Measurements from ENCODE around the gene WNK2. TPM values are rescaled to one million over a fixed set of nuclear protein-coding genes. Genes with fewer than 3 reads are reported as not detected.

WNK2 gene
- total RNA-seq, 1 experiment from 2014 or later: 69.4 TPM

GRCh38 chr9:93190656-93191353, 6.9 kb downstream of the WNK2 start:
- peaks cover 2 to 10% (median 2%) of the 10 kb centered on the region in 3 experiments; a peak in 5 of 7 replicates for H3K36me3 Mint-ChIP-seq (ENCODE audit: insufficient read depth in 1 of 3, low read depth in 3 of 3)
- no peak overlapping the region for H3K4me2 ChIP-seq (ENCODE audit: insufficient read depth, insufficient read length, low read length)
- peaks cover 57 to 61% of the 10 kb centered on the region in 2 experiments for H3K4me1 Mint-ChIP-seq
- H3K27ac ChIP-seq (ENCODE audit: insufficient read length, low read depth, low read length): no peak overlapping the region
- H3K9me3 Mint-ChIP-seq: peaks cover 0 to 2% of the 10 kb centered on the region in 2 experiments; a peak in 1 of 5 replicates
- no peak overlapping the region for H3K9ac ChIP-seq (ENCODE audit: extremely low read depth, insufficient read length, low read length)
- H3K23ac ChIP-seq (ENCODE audit: insufficient read length, low read depth, low read length): no peak overlapping the region
- no peak overlapping the region for H2BK20ac ChIP-seq (ENCODE audit: low read depth, low read length, poor library complexity, severe bottlenecking)
- H2AFZ ChIP-seq (ENCODE audit: low read length): no peak overlapping the region
- no peak for DNase-seq
- no peak overlapping the region for H4K5ac ChIP-seq (ENCODE audit: insufficient read length, low read depth, low read length)
- H4K8ac ChIP-seq (replicated peaks; ENCODE audit: insufficient read length, low read depth, low read length): no peak overlapping the region
- H4K20me1 ChIP-seq (ENCODE audit: control insufficient read depth, insufficient read depth, insufficient read length): peaks cover 5% of the 10 kb centered on the region
- H2BK5ac ChIP-seq (ENCODE audit: insufficient read length, low read length): no peak overlapping the region
- peak overlapping the region in 2 of 3 experiments; percentile 82 to 84; a peak in 3 of 7 replicates for H3K27ac Mint-ChIP-seq
- peaks cover 7% of the 10 kb centered on the region for H3K27me3 Mint-ChIP-seq (ENCODE audit: low read depth)
- no peak overlapping the region for H2BK12ac ChIP-seq (ENCODE audit: insufficient read length, low read depth, low read length)
- no peak overlapping the region for H3K56ac ChIP-seq (ENCODE audit: insufficient read length, low read depth, low read length)
- H3K79me1 ChIP-seq (ENCODE audit: insufficient read depth, low read depth, low read length, poor library complexity, severe bottlenecking): peaks cover 3% of the 10 kb centered on the region
- H4K91ac ChIP-seq (ENCODE audit: insufficient read length, low read depth, low read length): no peak overlapping the region
- H3K4me3 Mint-ChIP-seq: no peak overlapping the region
- H2BK15ac ChIP-seq (ENCODE audit: low read depth, low read length): no peak overlapping the region
- H3K9me3 ChIP-seq (ENCODE audit: control insufficient read depth, low read depth, low read length): no peaks in the 10 kb centered on the region
- TF ChIP-seq CTCF (conservative IDR thresholded peaks at IDR 0.05): no peak
- no peaks in the 10 kb centered on the region for H3K23me2 ChIP-seq (ENCODE audit: insufficient read length, low read depth, low read length, poor library complexity, severe bottlenecking)
- no peaks in the 10 kb centered on the region; the same call in 1 of the 2 replicates for H3K79me2 ChIP-seq (ENCODE audit: insufficient read depth, low read length)
- no peak overlapping the region for H3K4ac ChIP-seq (ENCODE audit: low read depth, low read length)
- H3T11ph ChIP-seq (ENCODE audit: low read length): no peak overlapping the region
- no peak overlapping the region for H3K14ac ChIP-seq (ENCODE audit: insufficient read depth, low read length)
- no peak overlapping the region for H2AK5ac ChIP-seq (ENCODE audit: insufficient read length, low read length)
- no peaks in the 10 kb centered on the region for H3K27me3 ChIP-seq (ENCODE audit: insufficient read depth, low read length)
- H3K18ac ChIP-seq (ENCODE audit: insufficient read length, low read depth, low read length): no peak overlapping the region
- no CpG with 5 or more reads among the region's 17 CpGs for WGBS (ENCODE audit: extremely low coverage, insufficient read length, low lambda C conversion rate)
- H2BK120ac ChIP-seq (ENCODE audit: low read depth, low read length, poor library complexity, severe bottlenecking): no peak overlapping the region
- H3K4me1 ChIP-seq (ENCODE audit: insufficient read depth, low read length): peaks cover 3% of the 10 kb centered on the region; the same call in 1 of the 2 replicates

Data from H9 (cell line).